Liver (tissue), 9 donors: ENCODE results near the gene MSRB2. TPM values are rescaled to one million over a fixed set of nuclear protein-coding genes. Genes with fewer than 3 reads are reported as not detected.

ENCODE experiments used
- DNase-seq: peaks from one replicate; pipeline ENCODE4 v3.0.0-alpha.2; 2017; ENCODE audit warnings: low spot score
- H3K27ac ChIP-seq, 2 donors: one replicate each; pipeline ENCODE4 v1.7.0; 2013; ENCODE audit warnings: inconsistent platforms in 2 of 2, low read length in 2 of 2, control low read depth in 1 of 2, low read depth in 1 of 2, mild to moderate bottlenecking in 1 of 2
- H3K27me3 ChIP-seq, 4 donors: one replicate each; pipeline versions ENCODE4 v1.6.1 to v1.7.0; 2013; ENCODE audit warnings: low read length in 3 of 4, inconsistent platforms in 1 of 4, mild to moderate bottlenecking in 1 of 4, moderate library complexity in 1 of 4; ENCODE audit not compliant: control insufficient read depth in 4 of 4, insufficient read depth in 4 of 4
- H3K36me3 ChIP-seq, 4 donors: one replicate each; pipeline versions ENCODE4 v1.6.1 to v1.7.0; 2013; ENCODE audit warnings: low read length in 3 of 4, mild to moderate bottlenecking in 3 of 4, low read depth in 1 of 4, moderate library complexity in 1 of 4; ENCODE audit not compliant: control insufficient read depth in 4 of 4, insufficient read depth in 3 of 4
- H3K4me1 ChIP-seq, 4 donors: one replicate each; pipeline versions ENCODE4 v1.6.1 to v1.7.0; 2013; ENCODE audit warnings: low read length in 3 of 4, mild to moderate bottlenecking in 3 of 4, moderate library complexity in 1 of 4; ENCODE audit not compliant: control insufficient read depth in 4 of 4, insufficient read depth in 4 of 4
- H3K4me3 ChIP-seq, 3 donors: one replicate each; pipeline versions ENCODE4 v1.6.1 to v1.7.0; 2013; ENCODE audit warnings: low read length in 3 of 3, control low read depth in 1 of 3, low read depth in 1 of 3, mild to moderate bottlenecking in 1 of 3
- H3K9ac ChIP-seq, 2 donors: one replicate each; pipeline ENCODE4 v1.7.0; 2013; ENCODE audit warnings: low read length in 2 of 2, mild to moderate bottlenecking in 2 of 2, moderate library complexity in 2 of 2, control low read depth in 1 of 2, low read depth in 1 of 2
- H3K9me3 ChIP-seq, 4 donors: one replicate each; pipeline versions ENCODE4 v1.6.1 to v1.7.0; 2013; ENCODE audit warnings: low read length in 3 of 4; ENCODE audit not compliant: control insufficient read depth in 4 of 4
- EGR1 ChIP-seq, 2 donors: IDR thresholded peaks; 2 replicates each; pipeline ENCODE4 v1.6.1; 2016 to 2018; ENCODE audit warnings: antibody characterized with exemption in 2 of 2, low read depth in 2 of 2
- GABPA ChIP-seq, 2 donors: IDR thresholded peaks in 1 of 2; conservative IDR thresholded peaks in 1 of 2; 2 replicates each; pipeline ENCODE4 v1.6.1; 2016; ENCODE audit warnings: antibody characterized with exemption in 2 of 2, mild to moderate bottlenecking in 1 of 2, moderate library complexity in 1 of 2
- HNF4A ChIP-seq, 2 donors: conservative IDR thresholded peaks; 2 replicates each; pipeline ENCODE4 v1.6.1; 2016; ENCODE audit warnings: antibody characterized with exemption in 2 of 2, mild to moderate bottlenecking in 2 of 2
- JUND ChIP-seq, 2 donors: IDR thresholded peaks; 2 replicates each; pipeline ENCODE4 v1.6.1; 2016; ENCODE audit warnings: antibody characterized with exemption in 2 of 2
- RAD21 ChIP-seq, 2 donors: IDR thresholded peaks; 2 replicates each; pipeline ENCODE4 v1.6.1; 2016; ENCODE audit warnings: antibody characterized with exemption in 2 of 2, mild to moderate bottlenecking in 2 of 2
- REST ChIP-seq: IDR thresholded peaks from 2 replicates; pipeline ENCODE4 v1.6.1; 2016; ENCODE audit warnings: antibody characterized with exemption, mild to moderate bottlenecking
- RXRA ChIP-seq, 2 donors: IDR thresholded peaks; 2 replicates each; pipeline ENCODE4 v1.6.1; 2017 to 2018; ENCODE audit warnings: antibody characterized with exemption in 2 of 2, mild to moderate bottlenecking in 1 of 2
- SP1 ChIP-seq: IDR thresholded peaks from 2 replicates; pipeline ENCODE4 v1.6.1; 2018; ENCODE audit warnings: antibody characterized with exemption, mild to moderate bottlenecking
- YY1 ChIP-seq: IDR thresholded peaks from 2 replicates; pipeline ENCODE4 v1.6.1; 2016; ENCODE audit warnings: antibody characterized with exemption, mild to moderate bottlenecking
- WGBS: extraction: QIAGEN DNeasy Blood & Tissue Kit; methylation state at CpG from one replicate; pipeline ENCODE4 v1.1.7; 2013; 5-methylcytosine and 5-hydroxymethylcytosine counted together
- polyA plus RNA-seq, 2 donors: library from polyadenylated mRNA; stranded (reverse) in 1 of 2; unstranded in 1 of 2; fragments of 200-250 nt in 1 of 2; fragments of >200 nt in 1 of 2; fragmentation: Nextera tagmentation in 1 of 2; extraction: Ambion mirVana in 1 of 2; gene quantifications; one replicate each; pipeline versions ENCODE4 v1.2.1 to v1.2.3, GENCODE V29; 2013 to 2015
- total RNA-seq, 2 donors: library from RNA; depleted of rRNA; stranded (reverse); fragments of >200 nt; gene quantifications; one replicate each; pipeline ENCODE4 v1.2.3, GENCODE V29; 2014
- TF ChIP-seq, protein P1 (sequence below): fragments of 150-350 bp; IDR thresholded peaks from 2 replicates; pipeline ENCODE4 v1.5.1; 2017; ENCODE audit warnings: improper control_type of control experiment, low read depth, low read length; ENCODE audit not compliant: missing input control
- TF ChIP-seq, protein P2 (sequence below): IDR thresholded peaks from 2 replicates; pipeline ENCODE4 v1.6.1; 2016; ENCODE audit warnings: antibody characterized with exemption
- donor health status: healthy.
- donor health status: healthy.
- donor health status: healthy.
- donor health status: healthy.
- donor health status: healthy.

MSRB2 gene
- total and polyA plus RNA-seq, 4 donors, result 7.3 to 69.4 (median 14.5) TPM

DNA sequence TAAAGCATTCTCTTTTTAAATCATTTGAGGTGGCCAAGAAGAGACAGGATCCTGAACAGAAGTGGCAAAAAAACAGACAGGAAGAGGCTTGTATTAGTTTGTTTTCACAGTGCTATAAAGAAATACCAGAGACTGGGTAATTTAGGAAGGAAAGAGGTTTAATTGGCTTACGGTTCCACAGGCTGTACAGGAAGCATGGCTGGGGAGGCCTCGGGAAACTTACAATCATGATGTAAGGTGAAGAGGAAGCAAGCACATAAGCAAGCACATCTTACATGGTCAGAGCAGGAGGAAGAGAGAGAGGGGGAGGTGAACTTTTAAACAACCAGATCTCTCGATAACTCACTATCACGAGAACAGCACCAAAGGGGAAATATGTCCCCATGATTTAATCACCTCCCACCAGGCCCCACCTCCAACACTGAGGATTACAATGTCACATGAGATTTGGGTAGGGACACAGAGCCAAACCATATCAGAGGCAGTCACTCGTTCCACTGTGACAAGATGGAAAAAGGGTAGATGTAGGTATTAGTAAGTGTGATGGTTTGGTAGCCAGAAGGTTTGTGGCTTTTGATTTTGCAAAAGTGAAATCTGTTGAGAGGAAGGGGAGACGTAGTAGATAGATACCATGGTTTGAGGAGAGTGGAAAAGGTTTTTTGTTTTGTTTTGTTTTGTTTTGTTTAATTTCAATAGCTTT lies 5.1 kb downstream of the MSRB2 start:
- DNase-seq, result no peak
- no peak for TF ChIP-seq REST
- TF ChIP-seq, protein P1, sequence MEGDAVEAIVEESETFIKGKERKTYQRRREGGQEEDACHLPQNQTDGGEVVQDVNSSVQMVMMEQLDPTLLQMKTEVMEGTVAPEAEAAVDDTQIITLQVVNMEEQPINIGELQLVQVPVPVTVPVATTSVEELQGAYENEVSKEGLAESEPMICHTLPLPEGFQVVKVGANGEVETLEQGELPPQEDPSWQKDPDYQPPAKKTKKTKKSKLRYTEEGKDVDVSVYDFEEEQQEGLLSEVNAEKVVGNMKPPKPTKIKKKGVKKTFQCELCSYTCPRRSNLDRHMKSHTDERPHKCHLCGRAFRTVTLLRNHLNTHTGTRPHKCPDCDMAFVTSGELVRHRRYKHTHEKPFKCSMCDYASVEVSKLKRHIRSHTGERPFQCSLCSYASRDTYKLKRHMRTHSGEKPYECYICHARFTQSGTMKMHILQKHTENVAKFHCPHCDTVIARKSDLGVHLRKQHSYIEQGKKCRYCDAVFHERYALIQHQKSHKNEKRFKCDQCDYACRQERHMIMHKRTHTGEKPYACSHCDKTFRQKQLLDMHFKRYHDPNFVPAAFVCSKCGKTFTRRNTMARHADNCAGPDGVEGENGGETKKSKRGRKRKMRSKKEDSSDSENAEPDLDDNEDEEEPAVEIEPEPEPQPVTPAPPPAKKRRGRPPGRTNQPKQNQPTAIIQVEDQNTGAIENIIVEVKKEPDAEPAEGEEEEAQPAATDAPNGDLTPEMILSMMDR, result no peak
- Histone ChIP-seq H3K9ac (no peak overlapping the region), H3K9me3 (no peaks in the 10 kb centered on the region), H3K27me3 (no peaks in the 10 kb centered on the region), H3K36me3 (peaks cover 7 to 11% (median 10%) of the 10 kb centered on the region in 4 donors), H3K4me1 (peaks cover 6 to 37% (median 25%) of the 10 kb centered on the region in 4 donors), H3K27ac (no peak overlapping the region), H3K4me3 (no peak overlapping the region)
- WGBS, result 78% methylated on average over 6 of the region's 6 CpGs

DNA sequence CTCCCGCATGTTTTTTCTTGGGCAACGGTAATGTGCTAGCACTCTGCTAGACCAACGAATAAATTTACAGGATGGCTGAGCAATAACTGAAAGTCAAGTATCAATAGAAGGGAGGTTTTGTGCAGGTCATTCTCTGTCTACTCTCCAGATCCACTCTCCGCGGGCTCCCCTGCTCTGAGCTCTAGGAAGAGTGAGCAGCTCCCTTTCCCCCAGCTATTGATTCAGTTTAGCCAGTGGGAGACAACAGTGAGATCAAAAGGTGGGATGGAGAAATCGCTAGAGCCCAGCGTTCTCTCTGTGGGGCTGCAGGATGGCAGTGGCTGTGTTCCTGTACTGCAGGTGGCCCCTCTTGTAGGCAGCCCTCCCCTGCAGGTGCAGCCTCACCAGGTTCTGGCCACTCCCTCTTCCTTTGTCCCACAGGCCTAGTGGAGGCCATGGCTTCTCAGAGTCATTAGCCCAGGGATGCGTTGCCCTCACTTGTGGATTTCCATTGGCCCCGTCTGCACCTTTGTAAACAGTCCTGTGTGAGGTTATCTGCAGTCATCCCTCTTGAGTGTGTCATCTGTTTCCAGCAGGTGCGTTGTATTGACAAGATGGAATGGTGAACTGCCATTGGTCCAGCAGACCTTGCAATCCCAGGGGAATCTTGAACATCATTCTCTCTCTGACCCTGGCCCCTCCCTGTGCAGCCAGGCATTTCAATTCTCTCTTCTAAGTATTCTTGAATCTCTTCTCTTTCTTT lies 11.1 kb downstream of the MSRB2 start:
- H3K4me1 ChIP-seq, result no peaks in the 10 kb centered on the region
- no peak for DNase-seq
- no peak overlapping the region for H3K4me3 ChIP-seq
- 94% methylated on average over 10 of the region's 10 CpGs for WGBS
- peaks cover 7 to 57% (median 36%) of the 10 kb centered on the region in 4 donors for H3K36me3 ChIP-seq
- H3K27ac ChIP-seq, result no peak overlapping the region
- TF ChIP-seq RXRA (IDR thresholded peaks at IDR 0.05) (no peak), GABPA (IDR thresholded peaks at IDR 0.05 in 1 of 2, conservative IDR thresholded peaks at IDR 0.05 in 1 of 2) (no peak), SP1 (no peak), JUND (IDR thresholded peaks at IDR 0.05) (no peak), HNF4A (conservative IDR thresholded peaks at IDR 0.05) (no peak), RAD21 (IDR thresholded peaks at IDR 0.05) (no peak), EGR1 (IDR thresholded peaks at IDR 0.05; ENCODE audit: low read depth in 2 of 2) (no peak), YY1 (no peak)
- TF ChIP-seq, protein P2, sequence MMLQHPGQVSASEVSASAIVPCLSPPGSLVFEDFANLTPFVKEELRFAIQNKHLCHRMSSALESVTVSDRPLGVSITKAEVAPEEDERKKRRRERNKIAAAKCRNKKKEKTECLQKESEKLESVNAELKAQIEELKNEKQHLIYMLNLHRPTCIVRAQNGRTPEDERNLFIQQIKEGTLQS, result no peak
- H3K9ac ChIP-seq, result no peak overlapping the region
- no peaks in the 10 kb centered on the region for H3K9me3 ChIP-seq
- H3K27me3 ChIP-seq, result no peaks in the 10 kb centered on the region
